ENCODE results near the gene HIBADH.

HIBADH gene

DNA sequence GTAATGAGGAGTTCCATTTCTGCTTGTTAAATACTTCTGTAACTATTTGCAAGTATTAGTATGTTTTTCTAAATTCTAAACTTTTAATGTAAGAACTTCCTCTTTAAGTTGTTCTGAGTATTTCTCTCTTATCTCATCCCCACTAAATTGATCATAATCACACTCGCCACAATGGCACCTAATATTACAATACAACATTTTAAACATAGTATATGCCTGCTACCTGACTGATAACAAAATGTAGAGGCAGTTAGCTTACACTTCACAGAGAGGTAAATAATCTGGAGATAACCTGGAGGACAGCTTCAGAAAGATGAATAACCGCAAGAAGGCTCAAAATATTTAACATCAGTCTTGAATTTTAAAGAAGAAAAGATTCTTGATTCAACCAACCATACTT lies 48.6 kb downstream of the HIBADH start:
- ChIA-PET POLR2A (no interaction called here), CTCF (interaction anchor here (0.7 kb wide), 1 partner anchor 463 kb away, joined by 3 read pairs; no protein-coding TSS in a partner anchor)
- H3K27ac ChIP-seq (ENCODE audit: extremely low read depth, low read depth, low read length), result no peak overlapping the region
- no peak overlapping the region for H3K4me3 ChIP-seq (ENCODE audit: low read depth, low read length)
- peaks cover 0 to 5% of the 10 kb centered on the region in 2 experiments; a peak in 1 of 3 replicates for H3K36me3 ChIP-seq (ENCODE audit: control insufficient read depth in 2 of 2, insufficient read depth in 1 of 2, low read length in 2 of 2)
- TF ChIP-seq, protein P1, sequence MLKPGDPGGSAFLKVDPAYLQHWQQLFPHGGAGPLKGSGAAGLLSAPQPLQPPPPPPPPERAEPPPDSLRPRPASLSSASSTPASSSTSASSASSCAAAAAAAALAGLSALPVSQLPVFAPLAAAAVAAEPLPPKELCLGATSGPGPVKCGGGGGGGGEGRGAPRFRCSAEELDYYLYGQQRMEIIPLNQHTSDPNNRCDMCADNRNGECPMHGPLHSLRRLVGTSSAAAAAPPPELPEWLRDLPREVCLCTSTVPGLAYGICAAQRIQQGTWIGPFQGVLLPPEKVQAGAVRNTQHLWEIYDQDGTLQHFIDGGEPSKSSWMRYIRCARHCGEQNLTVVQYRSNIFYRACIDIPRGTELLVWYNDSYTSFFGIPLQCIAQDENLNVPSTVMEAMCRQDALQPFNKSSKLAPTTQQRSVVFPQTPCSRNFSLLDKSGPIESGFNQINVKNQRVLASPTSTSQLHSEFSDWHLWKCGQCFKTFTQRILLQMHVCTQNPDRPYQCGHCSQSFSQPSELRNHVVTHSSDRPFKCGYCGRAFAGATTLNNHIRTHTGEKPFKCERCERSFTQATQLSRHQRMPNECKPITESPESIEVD (tag by site-specific recombination; IDR thresholded peaks at IDR 0.05), result 0 out of 2 replicates have a peak, but pooled peaks have one; percentile 14
- TF ChIP-seq ZNF624 (tag by site-specific recombination; IDR thresholded peaks at IDR 0.05), result no peak
- no peaks in the 10 kb centered on the region for H3K9me3 ChIP-seq (ENCODE audit: control insufficient read depth, insufficient read depth, low read depth, low read length)
- peaks cover 25% of the 10 kb centered on the region for H3K4me1 ChIP-seq (ENCODE audit: control insufficient read depth, insufficient read depth, low read length)

DNA sequence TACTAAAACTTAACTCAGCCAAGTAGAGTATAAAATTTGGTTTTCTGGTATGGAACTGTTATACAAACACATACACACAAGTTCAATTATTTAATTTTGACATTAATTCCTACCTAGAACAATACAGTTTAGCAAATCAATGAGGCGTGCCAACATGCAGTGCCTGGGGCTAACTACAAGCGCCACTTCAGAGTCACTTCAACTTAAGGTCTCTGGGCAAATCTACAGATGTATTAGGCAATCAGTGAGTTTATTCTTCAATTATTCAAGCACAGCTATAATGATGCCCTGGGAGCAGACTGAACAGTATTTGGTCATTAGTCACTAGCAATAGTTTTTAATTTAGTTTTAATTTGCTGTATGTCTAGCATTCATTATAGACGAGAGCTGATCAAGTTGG lies 51.6 kb downstream of the HIBADH start:
- ChIA-PET POLR2A (no interaction called here), CTCF (no interaction called here)
- TF ChIP-seq KLF8 (tag by site-specific recombination; IDR thresholded peaks at IDR 0.05), result no peak
- no peak for TF ChIP-seq ZNF621 (tag by site-specific recombination; IDR thresholded peaks at IDR 0.05)
- TF ChIP-seq, protein P2, sequence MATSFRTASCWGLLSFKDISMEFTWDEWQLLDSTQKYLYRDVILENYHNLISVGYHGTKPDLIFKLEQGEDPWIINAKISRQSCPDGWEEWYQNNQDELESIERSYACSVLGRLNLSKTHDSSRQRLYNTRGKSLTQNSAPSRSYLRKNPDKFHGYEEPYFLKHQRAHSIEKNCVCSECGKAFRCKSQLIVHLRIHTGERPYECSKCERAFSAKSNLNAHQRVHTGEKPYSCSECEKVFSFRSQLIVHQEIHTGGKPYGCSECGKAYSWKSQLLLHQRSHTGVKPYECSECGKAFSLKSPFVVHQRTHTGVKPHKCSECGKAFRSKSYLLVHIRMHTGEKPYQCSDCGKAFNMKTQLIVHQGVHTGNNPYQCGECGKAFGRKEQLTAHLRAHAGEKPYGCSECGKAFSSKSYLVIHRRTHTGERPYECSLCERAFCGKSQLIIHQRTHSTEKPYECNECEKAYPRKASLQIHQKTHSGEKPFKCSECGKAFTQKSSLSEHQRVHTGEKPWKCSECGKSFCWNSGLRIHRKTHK (tag by site-specific recombination; IDR thresholded peaks at IDR 0.05), result no peak
- TF ChIP-seq ZNF169 (tag by site-specific recombination; IDR thresholded peaks at IDR 0.05), result no peak
- no peak for TF ChIP-seq HOXD13 (CRISPR knock-in tag; IDR thresholded peaks at IDR 0.05; ENCODE audit: borderline replicate concordance)
- no peak for TF ChIP-seq GLI2 (tag by site-specific recombination; IDR thresholded peaks at IDR 0.05; ENCODE audit: borderline replicate concordance, low read depth)
- TF ChIP-seq OSR2 (tag by site-specific recombination; IDR thresholded peaks at IDR 0.05), result 0 out of 2 replicates have a peak, but pooled peaks have one; percentile 25
- TF ChIP-seq, protein P1 (tag by site-specific recombination; IDR thresholded peaks at IDR 0.05), result peak; percentile 78
- no peaks in the 10 kb centered on the region for H3K9me3 ChIP-seq (ENCODE audit: control insufficient read depth, insufficient read depth, low read depth, low read length)
- no peak overlapping the region for H3K4me3 ChIP-seq (ENCODE audit: low read depth, low read length)
- H3K27ac ChIP-seq (ENCODE audit: extremely low read depth, low read depth, low read length), result no peak overlapping the region
- H3K36me3 ChIP-seq (ENCODE audit: control insufficient read depth in 2 of 2, insufficient read depth in 1 of 2, low read length in 2 of 2), result 0 out of 3 replicates have a peak, but pooled peaks cover 0 to under 1% of the 10 kb centered on the region in 2 experiments
- peaks cover 41% of the 10 kb centered on the region for H3K4me1 ChIP-seq (ENCODE audit: control insufficient read depth, insufficient read depth, low read length)

DNA sequence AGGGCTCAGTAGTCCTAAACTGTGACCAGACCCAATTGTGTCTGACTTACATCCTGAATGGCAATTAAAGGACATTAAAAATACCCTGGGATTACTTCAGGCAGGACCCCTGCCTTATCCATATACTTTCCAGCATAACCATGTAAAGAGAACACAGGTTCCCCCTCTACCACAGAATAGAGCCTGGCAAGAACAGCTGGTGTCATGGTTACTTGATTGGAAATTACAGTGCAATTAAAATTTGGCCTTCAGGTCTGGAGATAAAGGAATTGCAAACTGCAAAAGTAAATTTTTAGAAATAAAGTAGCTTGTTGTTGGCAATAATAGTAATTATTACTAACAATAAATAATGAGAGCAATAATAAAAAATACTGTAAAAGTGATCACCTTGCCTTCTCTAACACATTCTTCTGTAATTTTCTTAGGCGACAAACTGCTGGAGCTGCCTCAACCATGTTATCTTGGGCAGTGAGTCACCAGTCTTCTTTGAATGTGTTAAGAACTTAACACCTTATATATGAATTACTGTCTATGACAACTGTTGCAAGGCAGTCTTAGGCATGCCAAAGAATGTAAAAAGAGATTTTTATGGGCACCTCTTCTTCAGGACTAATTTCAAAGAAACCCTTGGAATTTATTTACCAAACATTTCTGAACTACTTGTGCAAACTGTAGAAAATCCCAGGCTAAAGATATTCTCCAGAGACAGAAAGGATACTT lies 53.7 kb downstream of the HIBADH start:
- H3K4me3 ChIP-seq (ENCODE audit: low read depth, low read length), result no peak overlapping the region
- TF ChIP-seq, protein P1 (tag by site-specific recombination; IDR thresholded peaks at IDR 0.05), result peak; percentile 75
- TF ChIP-seq SP7 (tag by site-specific recombination; IDR thresholded peaks at IDR 0.05) (0 out of 2 replicates have a peak, but pooled peaks have one; percentile 18), ZNF677 (tag by site-specific recombination; IDR thresholded peaks at IDR 0.05) (peak; percentile 91), ZNF146 (tag by site-specific recombination; IDR thresholded peaks at IDR 0.05) (no peak), SCRT2 (tag by site-specific recombination; IDR thresholded peaks at IDR 0.05) (peak; percentile 30; the same call in 1 of the 2 replicates), ZBTB7A (tag by site-specific recombination; IDR thresholded peaks at IDR 0.05; ENCODE audit: low read depth) (no peak), ZNF112 (tag by site-specific recombination; IDR thresholded peaks at IDR 0.05) (no peak), SETDB1 (IDR thresholded peaks at IDR 0.05; ENCODE audit: insufficient read length, low read length) (no peak), KLF8 (tag by site-specific recombination; IDR thresholded peaks at IDR 0.05) (no peak)
- H3K9me3 ChIP-seq (ENCODE audit: control insufficient read depth, insufficient read depth, low read depth, low read length), result no peaks in the 10 kb centered on the region
- H3K27ac ChIP-seq (ENCODE audit: extremely low read depth, low read depth, low read length), result no peak overlapping the region
- ChIA-PET POLR2A (no interaction called here), CTCF (interaction anchor here (0.6 kb wide), 1 partner anchor 31 kb away, joined by 3 read pairs; no protein-coding TSS in a partner anchor)
- H3K36me3 ChIP-seq (ENCODE audit: control insufficient read depth in 2 of 2, insufficient read depth in 1 of 2, low read length in 2 of 2), result no peaks in the 10 kb centered on the region
- H3K4me1 ChIP-seq (ENCODE audit: control insufficient read depth, insufficient read depth, low read length), result peaks cover 42% of the 10 kb centered on the region

Data from HEK293 (cell line).